HG02884 (cell line): ENCODE data around the gene PKD1.

Source experiments
- ATAC-seq: cut with Tn5 transposase; IDR thresholded peaks from one replicate; pipeline ENCODE4 v1.9.1; 2021; ENCODE audit warnings: mild to moderate bottlenecking, moderate library complexity; ENCODE audit not compliant: unreplicated experiment

PKD1 gene

GRCh38 chr16:2170587-2171435 lies 35.1 kb upstream of the PKD1 start:
- no peak for ATAC-seq

DNA sequence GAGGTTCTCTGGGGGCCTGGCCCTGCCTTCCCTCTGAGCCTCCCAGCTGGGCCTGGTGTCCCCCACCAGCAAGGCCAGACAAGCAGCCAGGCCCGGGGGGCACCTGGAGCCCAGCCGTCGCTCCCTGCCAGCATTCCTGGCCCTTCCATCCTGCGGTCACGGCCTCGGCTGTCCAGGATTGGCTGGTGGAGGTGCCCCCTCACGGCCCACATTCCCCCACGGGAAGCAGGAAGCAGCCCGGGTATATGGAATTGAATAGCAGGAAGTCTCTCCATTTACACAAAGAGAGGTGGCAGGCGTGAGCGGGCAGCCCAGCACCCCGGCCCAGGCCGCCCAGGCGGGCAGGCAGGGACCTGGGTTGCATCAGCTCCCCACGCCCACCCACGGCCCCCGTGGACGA lies 34.4 kb upstream of the PKD1 start:
- no peak for ATAC-seq

DNA sequence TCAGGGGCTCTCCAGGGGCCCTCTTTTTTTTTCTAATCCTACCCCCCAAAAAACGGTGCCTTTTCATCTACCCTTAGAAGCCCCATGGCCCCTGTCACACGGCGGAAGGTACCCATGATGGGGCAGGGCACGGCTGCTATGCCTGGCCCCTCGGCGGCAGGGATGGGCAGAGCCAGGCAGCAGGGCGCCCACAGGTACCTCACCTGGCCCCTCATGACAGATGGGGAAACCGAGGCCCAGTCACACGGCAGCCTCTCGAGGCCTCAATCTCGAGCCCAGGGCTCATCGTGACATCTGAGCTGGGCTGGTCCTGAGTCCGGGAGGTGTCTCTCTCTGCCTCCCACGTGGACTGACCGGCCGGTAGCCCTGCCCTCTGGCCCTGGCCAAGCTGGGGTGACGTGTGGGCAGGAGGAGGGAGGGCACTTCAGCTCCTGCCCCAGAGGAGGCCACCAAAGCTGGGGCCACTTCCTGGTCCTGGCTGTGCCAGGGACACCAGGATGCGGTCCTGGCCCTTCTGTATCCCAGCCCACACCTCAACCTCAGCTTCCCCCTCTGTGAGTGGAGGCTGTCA lies 31.5 kb upstream of the PKD1 start:
- no peak for ATAC-seq

DNA sequence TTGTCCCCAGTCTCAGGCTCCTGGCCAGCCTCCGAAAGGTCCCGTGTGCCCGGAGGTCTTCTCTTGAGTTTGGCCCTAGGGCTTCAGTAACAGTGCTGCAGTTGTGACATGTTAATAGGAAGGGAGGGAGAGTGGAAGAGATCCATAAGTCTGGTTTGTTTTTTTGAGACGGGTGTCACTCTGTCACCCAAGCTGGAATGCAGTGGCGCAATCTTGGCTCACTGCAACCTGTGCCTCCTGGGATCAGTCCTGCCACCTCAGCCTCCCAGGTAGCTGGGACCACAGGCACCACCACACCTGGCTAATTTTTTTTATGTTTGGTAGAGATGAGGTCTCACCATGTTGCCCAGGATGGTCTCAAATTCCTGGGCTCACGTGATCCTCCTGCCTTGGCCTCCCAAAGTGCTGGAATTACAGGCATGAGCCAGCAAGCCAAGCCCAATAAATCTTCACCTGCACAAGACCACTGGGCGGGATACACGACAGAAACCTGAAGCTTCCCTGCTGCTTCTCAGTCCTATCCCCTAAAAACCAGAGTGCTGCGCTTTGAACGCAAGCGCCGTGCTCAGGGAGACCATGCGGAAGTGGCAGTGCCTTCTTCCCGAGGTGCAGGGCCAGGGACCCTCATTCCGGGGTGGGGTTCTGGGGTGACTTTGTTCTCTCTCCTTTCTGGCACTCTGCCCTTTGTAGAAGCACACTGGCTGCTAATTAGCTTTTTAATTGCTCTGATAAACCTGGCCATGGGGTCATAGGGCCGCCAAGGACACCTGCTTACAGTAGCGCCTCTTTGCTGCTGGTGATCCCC lies 30.8 kb upstream of the PKD1 start:
- no peak for ATAC-seq

GRCh38 chr16:2165861-2166260 lies 30.2 kb upstream of the PKD1 start:
- no peak for ATAC-seq

GRCh38 chr16:2163211-2163881 lies 27.6 kb upstream of the PKD1 start:
- no peak for ATAC-seq

GRCh38 chr16:2162676-2163118 lies 27.0 kb upstream of the PKD1 start:
- ATAC-seq, result no peak

DNA sequence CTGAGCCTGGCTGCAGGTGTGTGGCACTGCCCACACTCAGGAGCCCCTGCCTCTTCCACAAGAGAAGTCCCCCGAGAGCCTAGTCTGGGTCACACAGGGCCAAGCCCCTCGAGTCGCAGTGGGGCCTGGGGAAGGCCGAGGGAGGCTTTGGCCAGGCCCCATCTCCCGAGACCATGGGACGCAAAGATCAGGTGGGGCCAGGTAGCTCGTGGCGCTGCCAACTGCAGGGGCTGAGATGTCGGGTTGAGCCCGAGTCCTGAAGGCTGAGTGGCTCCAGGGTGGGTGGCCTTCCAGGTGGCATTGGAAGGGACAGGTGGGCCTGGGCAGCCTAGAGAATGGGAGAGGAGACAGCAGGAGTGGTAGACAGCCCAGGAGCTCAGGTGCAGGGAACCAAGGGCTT lies 26.2 kb upstream of the PKD1 start:
- no peak for ATAC-seq

GRCh38 chr16:2160915-2161551 lies 25.3 kb upstream of the PKD1 start:
- no peak for ATAC-seq

DNA sequence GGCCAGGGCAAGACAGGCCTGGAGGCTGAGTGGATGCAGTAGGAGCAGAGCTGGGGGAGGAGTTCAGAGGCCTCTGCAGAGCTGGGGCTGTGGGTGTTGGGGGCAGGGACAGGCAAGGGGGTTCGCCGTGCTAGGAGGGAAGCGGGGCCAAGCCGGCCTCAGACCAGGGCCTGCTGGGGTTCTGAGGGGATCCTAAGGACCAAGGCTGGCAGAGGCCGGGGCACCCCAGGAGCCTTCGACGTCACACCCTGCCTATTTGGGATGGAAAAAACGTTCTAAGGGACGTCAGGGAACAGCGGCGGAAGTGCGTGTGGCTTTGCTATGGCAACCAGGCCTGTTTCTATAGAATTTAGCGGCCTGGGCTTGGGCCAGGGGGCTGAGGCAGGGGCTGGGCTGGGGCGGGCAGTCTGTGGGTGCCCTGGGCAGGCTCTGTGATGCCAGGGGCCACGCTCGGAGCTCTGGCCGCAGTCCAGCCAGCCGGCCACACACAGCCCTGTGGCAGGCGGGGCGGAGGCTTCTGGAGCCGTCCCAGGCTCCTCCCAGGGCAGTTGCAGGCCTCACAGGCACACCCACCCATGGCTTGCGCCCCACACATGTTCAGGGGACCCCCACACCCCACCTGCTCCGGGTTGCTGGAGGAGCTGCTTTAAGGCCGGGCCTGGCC lies 23.6 kb upstream of the PKD1 start:
- no peak for ATAC-seq

GRCh38 chr16:2158262-2158638 lies 22.6 kb upstream of the PKD1 start:
- no peak for ATAC-seq

GRCh38 chr16:2157480-2158261 lies 22.0 kb upstream of the PKD1 start:
- ATAC-seq, result no peak

- no peak for ATAC-seq
Observed at GRCh38 chr16:2156849-2157224, 21.1 kb upstream of the PKD1 start.

DNA sequence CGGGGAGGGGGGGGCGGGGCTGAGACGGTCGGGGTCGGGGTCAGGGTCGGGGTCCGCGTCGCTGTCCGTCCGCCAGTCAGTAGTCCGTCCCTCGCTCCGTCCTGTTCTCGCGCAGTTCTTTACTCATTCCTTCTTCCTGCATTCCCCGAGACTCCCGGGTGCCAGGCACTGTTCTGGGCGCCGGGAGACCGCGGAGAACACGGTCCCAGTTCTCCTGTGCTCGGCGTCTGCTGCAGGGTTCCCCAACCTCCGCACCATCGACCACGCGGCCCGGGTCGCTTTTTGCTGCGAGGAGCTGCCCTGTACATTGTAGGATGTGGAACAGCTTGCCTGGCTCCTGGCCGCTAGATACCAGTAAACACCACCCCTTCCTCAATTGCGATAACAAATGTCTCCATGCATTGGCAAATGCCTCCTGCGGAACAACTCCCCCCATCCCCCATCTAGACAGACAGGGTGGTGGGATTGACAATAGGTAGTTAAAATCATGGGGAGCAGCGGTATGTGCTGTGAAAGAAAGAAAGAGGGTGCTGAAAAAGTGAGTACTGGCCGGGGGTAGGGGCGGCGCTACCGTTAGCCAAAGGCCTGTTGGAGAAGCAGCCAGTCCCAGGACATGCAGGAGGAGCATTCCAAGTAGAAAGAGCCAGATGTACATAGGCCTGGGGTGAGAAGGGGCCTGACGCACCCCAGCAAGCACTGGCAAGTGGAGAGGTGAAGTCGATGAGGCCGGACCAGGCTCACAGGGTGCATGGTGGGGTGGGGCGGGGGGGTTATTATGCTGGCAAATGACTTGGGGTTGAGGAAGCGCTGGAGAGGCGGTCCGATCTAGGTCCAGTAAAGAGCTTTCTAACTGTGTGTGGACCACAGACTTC lies 20.5 kb upstream of the PKD1 start:
- ATAC-seq, result no peak

- peak; percentile 85 for ATAC-seq
Observed at GRCh38 chr16:2155091-2155950, 19.6 kb upstream of the PKD1 start, which contains the start of gene TRAF7. TRAF7 (plus strand) TSS chr16:2155782; CDS start chr16:2163921, 8,139 bp downstream.

- ATAC-seq, result no peak
Observed at GRCh38 chr16:2154533-2155090, 18.9 kb upstream of the PKD1 start.
